ENCODE results near the gene SLC25A15.

DNA sequence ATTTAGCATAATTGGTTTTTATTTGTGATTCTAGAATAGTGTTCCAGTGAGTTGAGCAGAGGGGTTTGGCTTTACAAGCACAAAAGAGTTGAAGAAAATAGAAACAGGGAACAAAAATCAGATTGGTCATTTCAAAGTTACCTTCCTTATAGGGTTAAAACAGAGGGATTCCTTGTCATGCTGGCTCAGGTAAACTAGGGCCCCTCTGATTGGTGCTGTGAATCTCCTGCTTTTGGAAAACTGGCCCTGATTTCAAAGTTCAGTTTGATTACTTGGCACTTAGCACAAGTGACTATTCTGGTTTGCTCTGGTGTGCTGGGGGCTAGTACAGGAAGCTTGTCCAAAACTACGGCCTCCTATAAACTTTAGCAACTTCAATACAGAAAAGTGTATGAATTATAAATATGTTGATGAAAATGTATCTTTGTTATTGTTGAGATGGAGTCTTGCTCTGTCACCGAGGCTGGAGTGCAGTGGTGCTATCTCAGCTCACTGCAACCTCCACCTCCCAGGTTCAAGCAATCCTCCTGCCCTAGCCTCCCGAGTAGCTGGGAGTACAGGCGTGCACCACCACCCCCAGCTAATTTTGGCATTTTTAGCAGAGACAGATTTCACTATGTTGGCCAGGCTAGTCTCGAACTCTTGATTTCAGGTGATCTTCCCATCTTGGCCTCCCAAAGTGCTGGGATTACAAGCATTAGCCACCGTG is 16.5 kb upstream of the SLC25A15 start:
- TF ChIP-seq EZH2phosphoT487 (IDR thresholded peaks at IDR 0.05; ENCODE audit: insufficient read depth, low read depth) (no peak), EZH2 (IDR thresholded peaks at IDR 0.05; ENCODE audit: insufficient read depth, poor library complexity, severe bottlenecking) (no peak)

Data from GM23248 (cell line).